GM12864 (cell line): Measurements from ENCODE around the gene TMEM125.

ENCODE experiments used
- DNase-seq: peaks from one replicate; pipeline ENCODE4 v3.0.0-alpha.2; 2011; ENCODE audit warnings: low read depth
- H3K4me3 ChIP-seq: 2 replicates; pipeline ENCODE4 v1.5.1; 2011; ENCODE audit warnings: mild to moderate bottlenecking, low read depth, low read length, control low read depth
- CTCF ChIP-seq: IDR thresholded peaks from 2 replicates; pipeline ENCODE4 v1.5.1; 2011; ENCODE audit warnings: low read depth, mild to moderate bottlenecking, moderate library complexity, low read length, control low read depth, inconsistent platforms; ENCODE audit errors: missing control alignments

The TMEM125 gene

GRCh38 chr1:43286115-43286514, 16.3 kb downstream of the TMEM125 start:
- TF ChIP-seq CTCF: no peak
- no peak for DNase-seq
- H3K4me3 ChIP-seq: no peak overlapping the region

GRCh38 chr1:43286533-43286932, 16.8 kb downstream of the TMEM125 start:
- no peak for TF ChIP-seq CTCF
- no peak for DNase-seq
- H3K4me3 ChIP-seq: no peak overlapping the region

- DNase-seq: no peak
- no peak for TF ChIP-seq CTCF
- H3K4me3 ChIP-seq: no peak overlapping the region
Observed at GRCh38 chr1:43288058-43288784, 18.4 kb downstream of the TMEM125 start.

- no peak overlapping the region for H3K4me3 ChIP-seq
- DNase-seq: no peak
- TF ChIP-seq CTCF: no peak
Observed at GRCh38 chr1:43288785-43289706, 19.3 kb downstream of the TMEM125 start.

GRCh38 chr1:43292216-43292615, 22.4 kb downstream of the TMEM125 start:
- DNase-seq: no peak
- H3K4me3 ChIP-seq: no peak overlapping the region
- TF ChIP-seq CTCF: no peak

- no peak for TF ChIP-seq CTCF
- no peak for DNase-seq
- no peak overlapping the region for H3K4me3 ChIP-seq
Observed at GRCh38 chr1:43292679-43293078, 22.9 kb downstream of the TMEM125 start.

GRCh38 chr1:43293176-43293575, 23.4 kb downstream of the TMEM125 start:
- no peak for DNase-seq
- TF ChIP-seq CTCF: no peak
- H3K4me3 ChIP-seq: no peak overlapping the region
